MCF 10A (cell line): Measurements from ENCODE around the gene SLC1A5. TPM values are rescaled to one million over a fixed set of nuclear protein-coding genes. Genes with fewer than 3 reads are reported as not detected.

Experiments used
- Bru-seq: library from RNA; stranded (reverse); fragments of 400-500 nt; gene quantifications from one replicate; lab custom pipeline; 2021; lab: Mats Ljungman, UMichigan
- BruChase-seq, 2 experiments: library from RNA; stranded (reverse); fragments of 400-500 nt; gene quantifications; one replicate each; lab custom pipeline; 2021; lab: Mats Ljungman, UMichigan
- BruUV-seq: library from RNA; stranded (reverse); fragments of 400-500 nt; replicated peaks from 2 replicates; lab custom pipeline; 2021; lab: Mats Ljungman, UMichigan
- CTCF ChIA-PET: fragments of 300-600 bp; sonication (Branson Sonifier 250); formaldehyde crosslinking; extraction: SDS; loops from one replicate; lab custom pipeline; 2021; ENCODE audit warnings: antibody characterized with exemption, inconsistent platforms; lab: Yijun Ruan, JAX
- POLR2A ChIA-PET: fragments of 300-600, 350-650 bp; sonication (Branson Sonifier 250); formaldehyde crosslinking; extraction: SDS; loops from one replicate; lab custom pipeline; 2020; ENCODE audit warnings: antibody characterized with exemption, inconsistent platforms; lab: Yijun Ruan, JAX
- DNase-seq: peaks from one replicate; pipeline ENCODE4 v3.0.0-alpha.2; 2018; ENCODE audit not compliant: unreplicated experiment
- H3K27ac Mint-ChIP-seq: one replicate; pipeline ENCODE4 v1.8.0; 2022; ENCODE audit warnings: mild to moderate bottlenecking, low read depth, mixed read lengths; ENCODE audit not compliant: unreplicated experiment
- H3K27me3 Mint-ChIP-seq: one replicate; pipeline ENCODE4 v1.8.0; 2022; ENCODE audit warnings: mixed read lengths; ENCODE audit not compliant: insufficient read depth, unreplicated experiment
- H3K36me3 Mint-ChIP-seq: one replicate; pipeline ENCODE4 v1.8.0; 2022; ENCODE audit warnings: mild to moderate bottlenecking, moderate library complexity, mixed read lengths; ENCODE audit not compliant: insufficient read depth, unreplicated experiment
- H3K4me1 Mint-ChIP-seq: one replicate; pipeline ENCODE4 v1.8.0; 2022; ENCODE audit warnings: mixed read lengths; ENCODE audit not compliant: insufficient read depth, unreplicated experiment
- H3K4me3 Mint-ChIP-seq: one replicate; pipeline ENCODE4 v1.8.0; 2022; ENCODE audit warnings: mild to moderate bottlenecking, moderate library complexity, mixed read lengths; ENCODE audit not compliant: unreplicated experiment
- H3K9me3 Mint-ChIP-seq: one replicate; pipeline ENCODE4 v1.8.0; 2022; ENCODE audit warnings: mixed read lengths; ENCODE audit not compliant: unreplicated experiment
- intact Hi-C: fragments of 100-400 bp; cut with micrococcal nuclease; formaldehyde crosslinking; loops from 2 replicates; pipeline ENCODE4 v1.14.1; 2022
- long read RNA-seq: library from polyadenylated mRNA; stranded (forward); transcript quantifications from one replicate; pipeline ENCODE4 v2.0.0, GENCODE V29; 2022
- total RNA-seq: library from RNA; stranded (reverse); gene quantifications from 2 replicates; pipeline ENCODE4 v1.2.3, GENCODE V29; 2022
- TF ChIP-seq, protein P1 (sequence below): fragments of 200-600 bp; IDR thresholded peaks from one replicate; pipeline ENCODE4 v1.8.0; 2022; ENCODE audit warnings: antibody characterized with exemption, mild to moderate bottlenecking; ENCODE audit not compliant: unreplicated experiment

The SLC1A5 gene
- total RNA-seq, result 372 and 417 TPM in 2 replicates
- Bru-seq, nascent RNA, result percentile 86 among the genes with signal in this experiment
- percentile 98 among the genes with signal in this experiment for BruChase-seq, experiment 1, labeled RNA remaining after a 6-hour chase
- BruChase-seq, experiment 2, labeled RNA remaining after a 2-hour chase, result percentile 94 among the genes with signal in this experiment
- long read RNA-seq, transcript SLC1A5-203 (8 exons, 2,882 nt), result major isoform, 1,072 of 1,325 reads
- long read RNA-seq, transcript SLC1A5-205 (7 exons, 2,031 nt), result minor isoform, 65 of 1,325 reads
- long read RNA-seq, transcript SLC1A5-202 (7 exons, 1,872 nt), result minor isoform, 8 of 1,325 reads
- long read RNA-seq, transcript SLC1A5-201 (8 exons, 1,750 nt), result minor isoform, 18 of 1,325 reads
- long read RNA-seq, partial matches to known transcripts, result 132 of 1,325 reads
- long read RNA-seq, other reads (novel, unspliced or antisense), result 30 of 1,325 reads

DNA sequence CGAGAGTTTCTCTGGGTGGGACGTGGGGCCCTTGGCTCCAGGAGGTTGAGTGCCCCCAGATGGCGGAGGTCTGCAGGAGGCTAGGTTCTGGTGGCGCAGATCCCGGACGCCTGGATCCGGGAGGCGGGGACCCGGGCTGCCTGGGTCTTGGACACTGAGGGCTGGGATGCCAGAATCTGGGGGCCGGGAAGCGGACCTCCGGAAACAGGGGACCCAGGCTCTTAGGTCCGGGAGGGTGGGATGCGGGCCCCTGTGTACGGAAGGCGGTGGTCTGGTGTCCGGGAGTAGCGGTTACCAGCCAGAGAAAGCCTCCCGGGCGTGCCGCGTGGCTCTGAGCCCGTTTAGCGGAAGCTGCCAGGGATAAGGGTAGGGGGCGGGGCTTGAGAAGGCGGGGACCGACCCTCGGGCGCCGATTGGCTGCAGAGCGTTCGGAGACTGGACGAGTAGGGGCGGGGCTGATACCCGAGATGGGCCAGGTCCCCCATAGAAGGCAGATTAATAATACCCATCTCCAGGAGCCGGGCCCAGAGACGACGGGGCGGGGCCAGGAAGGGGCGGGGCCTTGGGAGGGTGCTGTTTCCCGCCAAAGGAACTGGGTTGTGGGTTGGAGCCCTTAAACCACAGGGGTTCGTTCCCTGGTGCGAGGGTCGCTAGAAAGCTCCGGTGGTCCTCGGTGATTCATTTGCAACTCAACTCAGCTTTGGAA lies at the start of gene SLC1A5:
SLC1A5 (minus strand) TSS at position 333 of the 706 bp plus-strand sequence. CDS start 629 bp downstream, outside the sequence.
- Mint-ChIP-seq H3K36me3 (peaks cover 33% of the 10 kb centered on the region), H3K27me3 (no peaks in the 10 kb centered on the region), H3K4me3 (peak within 1 kb of the TSS; percentile 93), H3K9me3 (no peaks in the 10 kb centered on the region), H3K27ac (peak within 1 kb of the TSS; percentile 94), H3K4me1 (peaks cover 24% of the 10 kb centered on the region)
- DNase-seq, result peak; percentile 99
- TF ChIP-seq, protein P1, sequence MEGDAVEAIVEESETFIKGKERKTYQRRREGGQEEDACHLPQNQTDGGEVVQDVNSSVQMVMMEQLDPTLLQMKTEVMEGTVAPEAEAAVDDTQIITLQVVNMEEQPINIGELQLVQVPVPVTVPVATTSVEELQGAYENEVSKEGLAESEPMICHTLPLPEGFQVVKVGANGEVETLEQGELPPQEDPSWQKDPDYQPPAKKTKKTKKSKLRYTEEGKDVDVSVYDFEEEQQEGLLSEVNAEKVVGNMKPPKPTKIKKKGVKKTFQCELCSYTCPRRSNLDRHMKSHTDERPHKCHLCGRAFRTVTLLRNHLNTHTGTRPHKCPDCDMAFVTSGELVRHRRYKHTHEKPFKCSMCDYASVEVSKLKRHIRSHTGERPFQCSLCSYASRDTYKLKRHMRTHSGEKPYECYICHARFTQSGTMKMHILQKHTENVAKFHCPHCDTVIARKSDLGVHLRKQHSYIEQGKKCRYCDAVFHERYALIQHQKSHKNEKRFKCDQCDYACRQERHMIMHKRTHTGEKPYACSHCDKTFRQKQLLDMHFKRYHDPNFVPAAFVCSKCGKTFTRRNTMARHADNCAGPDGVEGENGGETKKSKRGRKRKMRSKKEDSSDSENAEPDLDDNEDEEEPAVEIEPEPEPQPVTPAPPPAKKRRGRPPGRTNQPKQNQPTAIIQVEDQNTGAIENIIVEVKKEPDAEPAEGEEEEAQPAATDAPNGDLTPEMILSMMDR, result no peak
- intact Hi-C loops, result no loop called here
- ChIA-PET POLR2A (interaction anchor here (0.6 to 6.9 kb wide), 24 partner anchors 8 to 1670 kb away, joined by 3 to 147 read pairs (median 4); partner anchors contain the start of genes AP2S1, ARHGAP35, CALM3 and PRKD2), CTCF (interaction anchor here (0.6 to 1.6 kb wide), 6 partner anchors 9 to 52 kb away, joined by 3 to 8 read pairs (median 3); no protein-coding TSS in a partner anchor)
- BruUV-seq, result no TSS peak

DNA sequence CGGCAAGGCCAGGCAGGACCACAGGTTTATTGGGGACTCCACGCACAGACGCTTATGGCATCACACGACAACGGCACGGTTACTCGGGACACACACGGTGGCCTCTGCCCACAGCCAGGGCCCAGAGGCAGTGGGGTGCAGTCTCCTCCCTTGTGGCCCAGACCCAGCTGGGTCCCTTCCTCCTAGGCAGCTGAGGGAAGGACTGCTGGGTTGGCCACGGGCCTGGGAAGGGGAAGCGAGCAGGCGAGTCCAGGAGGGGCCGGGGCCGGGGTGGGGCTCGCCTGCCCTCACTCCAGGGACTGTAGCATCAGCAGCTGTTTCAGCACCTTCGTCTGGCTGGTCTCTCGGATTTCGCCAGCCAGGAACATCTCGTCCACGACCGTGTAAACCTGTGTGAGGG lies 49.8 kb upstream of the SLC1A5 start:
- peaks cover 49% of the 10 kb centered on the region for H3K36me3 Mint-ChIP-seq
- H3K4me3 Mint-ChIP-seq, result no peak overlapping the region
- H3K27ac Mint-ChIP-seq, result no peak overlapping the region
- DNase-seq, result no peak
- TSS peak; percentile 87 for BruUV-seq
- intact Hi-C loops, result no loop called here
- ChIA-PET CTCF (interaction anchor here (0.5 to 6.2 kb wide), 3 partner anchors 53 to 109 kb away, joined by 3 to 133 read pairs (median 4); no protein-coding TSS in a partner anchor), POLR2A (interaction anchor here (1.3 kb wide), 1 partner anchor 41 kb away, joined by 3 read pairs; no protein-coding TSS in a partner anchor)
- TF ChIP-seq, protein P1, result no peak
- H3K27me3 Mint-ChIP-seq, result no peaks in the 10 kb centered on the region
- no peaks in the 10 kb centered on the region for H3K9me3 Mint-ChIP-seq
- H3K4me1 Mint-ChIP-seq, result peaks cover 12% of the 10 kb centered on the region

DNA sequence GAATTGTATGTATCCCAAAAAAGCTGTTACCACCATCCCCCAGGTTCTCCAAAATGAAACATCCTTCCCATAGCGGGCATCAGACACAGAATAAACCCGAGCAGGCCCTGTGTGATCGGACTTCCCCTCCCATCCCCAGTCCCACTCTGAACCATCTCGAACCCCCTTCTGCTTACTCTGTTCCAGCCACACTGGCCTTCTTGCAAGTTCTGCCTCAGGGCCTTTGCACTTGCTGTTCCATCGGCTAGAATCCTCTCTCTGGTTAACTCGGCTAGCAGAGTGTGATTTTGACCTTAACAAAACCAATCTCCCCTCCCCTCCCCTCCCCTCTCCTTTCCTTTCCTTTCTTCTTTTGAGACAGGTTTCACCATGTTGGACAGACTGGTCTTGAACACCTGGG lies 46.6 kb upstream of the SLC1A5 start:
- intact Hi-C loops, result no loop called here
- CTCF ChIA-PET, result interaction anchor here (1.3 to 2.0 kb wide), 3 partner anchors 75 to 82 kb away, joined by 3 to 8 read pairs (median 6); no protein-coding TSS in a partner anchor
- no peak overlapping the region for H3K27ac Mint-ChIP-seq
- H3K36me3 Mint-ChIP-seq, result peaks cover 36% of the 10 kb centered on the region
- BruUV-seq, result no TSS peak
- TF ChIP-seq, protein P1, result no peak
- no peaks in the 10 kb centered on the region for H3K27me3 Mint-ChIP-seq
- POLR2A ChIA-PET, result interaction anchor here (0.9 to 1.5 kb wide), 3 partner anchors 11 to 90 kb away, joined by 3 to 5 read pairs (median 4); partner anchors contain the start of gene SLC1A5
- DNase-seq, result no peak
- H3K4me1 Mint-ChIP-seq, result no peaks in the 10 kb centered on the region
- H3K4me3 Mint-ChIP-seq, result no peak overlapping the region
- H3K9me3 Mint-ChIP-seq, result peaks cover 7% of the 10 kb centered on the region
